ENCODE results near the gene DSCAML1. TPM values are rescaled to one million over a fixed set of nuclear protein-coding genes. Genes with fewer than 3 reads are reported as not detected.

Gene DSCAML1
- total RNA-seq, 6 experiments from 2014 or later = not detected

GRCh38 chr11:117519590-117519989 is 277.4 kb downstream of the DSCAML1 start:
- no peak for DNase-seq
- TF ChIP-seq CTCF (IDR thresholded peaks at IDR 0.05) = no peak
- no peak overlapping the region for H3K4me3 Mint-ChIP-seq
- H3K27me3 Mint-ChIP-seq (ENCODE audit: insufficient read depth) = peaks cover 29% of the 10 kb centered on the region
- H3K27ac Mint-ChIP-seq = no peak overlapping the region
- H3K4me1 Mint-ChIP-seq (ENCODE audit: low read depth) = peaks cover 15% of the 10 kb centered on the region
- no peaks in the 10 kb centered on the region for H3K9me3 Mint-ChIP-seq
- H3K36me3 Mint-ChIP-seq (ENCODE audit: low read depth) = no peaks in the 10 kb centered on the region

GRCh38 chr11:117519170-117519569 is 277.8 kb downstream of the DSCAML1 start:
- TF ChIP-seq CTCF (IDR thresholded peaks at IDR 0.05) = no peak
- Mint-ChIP-seq H3K27me3 (ENCODE audit: insufficient read depth) (peaks cover 34% of the 10 kb centered on the region), H3K9me3 (no peaks in the 10 kb centered on the region), H3K4me3 (no peak overlapping the region), H3K36me3 (ENCODE audit: low read depth) (no peaks in the 10 kb centered on the region), H3K4me1 (ENCODE audit: low read depth) (peaks cover 14% of the 10 kb centered on the region), H3K27ac (no peak overlapping the region)
- DNase-seq = no peak

- peaks cover 39% of the 10 kb centered on the region for H3K27me3 Mint-ChIP-seq (ENCODE audit: insufficient read depth)
- peaks cover 7% of the 10 kb centered on the region for H3K4me1 Mint-ChIP-seq (ENCODE audit: low read depth)
- H3K4me3 Mint-ChIP-seq = no peak overlapping the region
- no peak overlapping the region for H3K27ac Mint-ChIP-seq
- DNase-seq = no peak
- H3K36me3 Mint-ChIP-seq (ENCODE audit: low read depth) = no peaks in the 10 kb centered on the region
- no peak for TF ChIP-seq CTCF (IDR thresholded peaks at IDR 0.05)
- H3K9me3 Mint-ChIP-seq = no peaks in the 10 kb centered on the region
Observed at GRCh38 chr11:117518455-117518854, 278.6 kb downstream of the DSCAML1 start.

- H3K4me1 Mint-ChIP-seq (ENCODE audit: low read depth) = no peaks in the 10 kb centered on the region
Observed at GRCh38 chr11:117517097-117517496, 279.9 kb downstream of the DSCAML1 start.

GRCh38 chr11:117515892-117516787 is 280.9 kb downstream of the DSCAML1 start:
- no peaks in the 10 kb centered on the region for H3K4me1 Mint-ChIP-seq (ENCODE audit: low read depth)
- peaks cover 51% of the 10 kb centered on the region for H3K27me3 Mint-ChIP-seq (ENCODE audit: insufficient read depth)
- H3K4me3 Mint-ChIP-seq = no peak overlapping the region
- no peaks in the 10 kb centered on the region for H3K36me3 Mint-ChIP-seq (ENCODE audit: low read depth)
- no peak overlapping the region for H3K27ac Mint-ChIP-seq
- no peak for TF ChIP-seq CTCF (IDR thresholded peaks at IDR 0.05)
- no peak for DNase-seq
- H3K9me3 Mint-ChIP-seq = no peaks in the 10 kb centered on the region

More at GRCh38 chr11:117517097-117517496, 279.9 kb downstream of the DSCAML1 start:
- no peak for TF ChIP-seq CTCF (IDR thresholded peaks at IDR 0.05)
- peaks cover 48% of the 10 kb centered on the region for H3K27me3 Mint-ChIP-seq (ENCODE audit: insufficient read depth)
- H3K4me3 Mint-ChIP-seq = no peak overlapping the region
- DNase-seq = no peak
- H3K36me3 Mint-ChIP-seq (ENCODE audit: low read depth) = no peaks in the 10 kb centered on the region
- H3K9me3 Mint-ChIP-seq = no peaks in the 10 kb centered on the region
- no peak overlapping the region for H3K27ac Mint-ChIP-seq
